Measurements from ENCODE around the gene FSD1.
"Not testable (repeated sequence)": the region's sequence is repeated elsewhere in the genome, so short reads cannot be mapped to it uniquely, and the experiment has no call there.

Gene FSD1

GRCh38 chr19:4346020-4346383 lies 41.6 kb downstream of the FSD1 start:
- DNase-seq, result no peak

- peak; percentile 85 for DNase-seq
These were observed 43.1 kb downstream of the FSD1 start for GRCh38 chr19:4347521-4347920.

GRCh38 chr19:4349225-4349624 lies 44.8 kb downstream of the FSD1 start:
- DNase-seq, result not testable (repeated sequence)

GRCh38 chr19:4350111-4350510 lies 45.7 kb downstream of the FSD1 start:
- DNase-seq, result no peak

GRCh38 chr19:4350726-4351125 lies 46.3 kb downstream of the FSD1 start:
- DNase-seq, result no peak

- DNase-seq, result peak; percentile 49
These were observed 48.3 kb downstream of the FSD1 start for GRCh38 chr19:4352701-4353121.

- no peak for DNase-seq
These were observed 49.9 kb downstream of the FSD1 start for GRCh38 chr19:4354282-4354681.

GRCh38 chr19:4354897-4355296 lies 50.5 kb downstream of the FSD1 start:
- DNase-seq, result no peak

- no peak for DNase-seq
These were observed 52.8 kb downstream of the FSD1 start for GRCh38 chr19:4357095-4357797.

- DNase-seq, result no peak
These were observed 53.5 kb downstream of the FSD1 start for GRCh38 chr19:4357921-4358326.

- DNase-seq, result no peak
These were observed 54.6 kb downstream of the FSD1 start for GRCh38 chr19:4358709-4359626.

GRCh38 chr19:4359627-4360000 lies 55.2 kb downstream of the FSD1 start:
- no peak for DNase-seq

GRCh38 chr19:4360081-4360569 lies 55.7 kb downstream of the FSD1 start:
- DNase-seq, result no peak

- no peak for DNase-seq
These were observed 56.3 kb downstream of the FSD1 start for GRCh38 chr19:4360641-4361151.

GRCh38 chr19:4361152-4362046 lies 57.0 kb downstream of the FSD1 start:
- DNase-seq, result no peak

- no peak for DNase-seq
These were observed 57.9 kb downstream of the FSD1 start for GRCh38 chr19:4362101-4362828.

GRCh38 chr19:4362831-4363545 lies 58.6 kb downstream of the FSD1 start:
- no peak for DNase-seq

GRCh38 chr19:4363571-4364304 lies 59.3 kb downstream of the FSD1 start:
- no peak for DNase-seq

- DNase-seq, result no peak
These were observed 60.9 kb downstream of the FSD1 start for GRCh38 chr19:4365341-4365740.

- no peak for DNase-seq
These were observed 61.6 kb downstream of the FSD1 start for GRCh38 chr19:4365791-4366665.
